Epithelial cell of esophagus (primary cell): ENCODE measurements around the gene AGMAT.

Experiments used
- DNase-seq: peaks from one replicate; pipeline ENCODE4 v3.0.0; 2010; ENCODE audit warnings: low read depth
- H3K4me3 ChIP-seq: 2 replicates; pipeline ENCODE4 v1.5.1; 2011; ENCODE audit warnings: mild to moderate bottlenecking, low read length, control low read depth
- TF ChIP-seq, protein P1 (sequence below): IDR thresholded peaks from 2 replicates; pipeline ENCODE4 v1.5.1; 2011; ENCODE audit warnings: low read depth, mild to moderate bottlenecking, low read length, control low read depth, inconsistent platforms; ENCODE audit not compliant: insufficient read depth; ENCODE audit errors: missing control alignments

Gene AGMAT

DNA sequence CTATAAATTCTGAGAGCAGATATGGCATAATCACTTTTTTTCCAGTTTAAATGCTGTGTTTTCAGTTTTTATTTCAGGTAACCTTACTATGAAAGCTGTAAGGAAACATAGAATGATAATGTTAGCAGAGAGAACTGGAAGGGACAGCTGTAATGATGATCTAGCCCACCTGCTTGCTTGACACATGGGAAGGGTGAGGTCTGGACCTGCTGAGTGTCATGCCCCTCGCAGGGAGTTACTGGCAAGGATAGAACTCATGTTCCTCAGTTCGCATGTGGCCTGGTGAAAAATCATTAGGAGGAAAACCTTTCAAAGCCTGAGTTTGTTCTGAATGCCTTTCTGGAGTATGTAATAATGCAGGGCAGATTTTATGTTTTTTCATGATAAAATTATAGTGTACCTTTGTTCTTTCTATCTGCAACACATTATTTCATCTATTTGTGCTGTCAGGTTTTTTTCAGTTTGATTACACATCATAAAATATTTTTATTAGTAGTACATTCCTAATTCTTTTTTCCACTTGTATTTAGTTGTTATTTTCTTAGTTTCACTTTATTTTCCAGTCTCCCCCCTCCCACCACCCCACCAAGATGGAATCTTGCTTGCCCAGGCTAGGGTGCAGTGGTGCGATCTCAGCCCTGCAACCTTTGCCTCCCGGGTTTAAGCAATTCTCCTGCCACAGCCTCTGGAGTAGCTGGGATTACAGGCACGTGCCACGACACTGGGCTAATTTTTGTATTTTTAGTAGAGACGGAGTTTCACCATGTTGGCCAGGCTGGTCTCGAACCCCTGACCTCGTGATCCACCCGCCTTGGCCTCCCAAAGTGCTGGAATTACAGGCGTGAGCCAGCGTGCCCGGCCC is 40.4 kb upstream of the AGMAT start:
- TF ChIP-seq, protein P1, sequence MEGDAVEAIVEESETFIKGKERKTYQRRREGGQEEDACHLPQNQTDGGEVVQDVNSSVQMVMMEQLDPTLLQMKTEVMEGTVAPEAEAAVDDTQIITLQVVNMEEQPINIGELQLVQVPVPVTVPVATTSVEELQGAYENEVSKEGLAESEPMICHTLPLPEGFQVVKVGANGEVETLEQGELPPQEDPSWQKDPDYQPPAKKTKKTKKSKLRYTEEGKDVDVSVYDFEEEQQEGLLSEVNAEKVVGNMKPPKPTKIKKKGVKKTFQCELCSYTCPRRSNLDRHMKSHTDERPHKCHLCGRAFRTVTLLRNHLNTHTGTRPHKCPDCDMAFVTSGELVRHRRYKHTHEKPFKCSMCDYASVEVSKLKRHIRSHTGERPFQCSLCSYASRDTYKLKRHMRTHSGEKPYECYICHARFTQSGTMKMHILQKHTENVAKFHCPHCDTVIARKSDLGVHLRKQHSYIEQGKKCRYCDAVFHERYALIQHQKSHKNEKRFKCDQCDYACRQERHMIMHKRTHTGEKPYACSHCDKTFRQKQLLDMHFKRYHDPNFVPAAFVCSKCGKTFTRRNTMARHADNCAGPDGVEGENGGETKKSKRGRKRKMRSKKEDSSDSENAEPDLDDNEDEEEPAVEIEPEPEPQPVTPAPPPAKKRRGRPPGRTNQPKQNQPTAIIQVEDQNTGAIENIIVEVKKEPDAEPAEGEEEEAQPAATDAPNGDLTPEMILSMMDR, result no peak
- no peak for DNase-seq
- no peak overlapping the region for H3K4me3 ChIP-seq

DNA sequence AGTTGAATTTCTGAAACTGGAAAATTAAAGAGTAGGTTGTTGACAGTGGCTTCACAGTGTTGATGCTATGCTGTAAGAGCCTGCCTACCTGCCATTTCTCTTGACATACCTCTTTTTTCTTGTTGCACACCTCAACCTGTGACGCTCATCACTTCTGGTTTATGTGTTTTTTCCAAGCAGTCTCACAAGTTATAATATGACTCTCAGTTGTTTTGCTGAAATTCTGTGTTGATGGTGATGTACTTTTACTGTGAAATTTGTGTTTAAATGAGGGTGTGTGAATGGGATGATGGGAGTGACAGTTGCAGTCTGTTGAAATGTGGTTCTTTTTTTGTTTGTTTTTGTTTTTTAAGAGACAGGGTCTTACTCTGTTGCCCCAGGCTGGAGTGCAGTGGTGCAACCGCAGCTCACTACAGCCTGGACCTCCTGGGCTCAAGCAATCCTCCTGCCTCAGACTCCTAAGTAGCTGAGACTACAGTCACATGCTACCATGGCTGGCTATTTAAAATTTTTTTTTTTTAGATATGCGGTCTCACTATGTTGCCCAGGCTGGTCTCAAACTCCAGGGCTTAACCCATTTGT is 39.4 kb upstream of the AGMAT start:
- no peak overlapping the region for H3K4me3 ChIP-seq
- no peak for DNase-seq
- TF ChIP-seq, protein P1, result no peak

DNA sequence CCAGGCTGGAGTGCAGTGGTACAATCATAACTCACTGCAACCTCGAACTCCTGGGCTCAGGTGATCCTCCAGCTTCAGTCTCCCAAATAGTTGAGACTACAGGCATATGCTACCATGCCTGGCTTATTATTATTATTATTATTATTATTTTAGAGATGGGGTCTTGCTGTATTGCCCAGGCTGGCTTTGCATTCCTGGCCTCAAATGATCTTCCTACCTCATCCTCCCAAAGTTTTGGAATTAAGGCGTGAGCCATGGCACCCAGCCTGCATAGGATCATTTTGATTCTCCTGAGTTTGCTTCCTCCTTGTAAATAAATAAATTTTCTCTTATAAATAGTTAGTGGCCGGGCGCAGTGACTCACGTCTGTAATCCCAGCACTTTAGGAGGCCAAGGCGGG is 38.6 kb upstream of the AGMAT start:
- no peak for DNase-seq
- TF ChIP-seq, protein P1, result no peak
- no peak overlapping the region for H3K4me3 ChIP-seq

DNA sequence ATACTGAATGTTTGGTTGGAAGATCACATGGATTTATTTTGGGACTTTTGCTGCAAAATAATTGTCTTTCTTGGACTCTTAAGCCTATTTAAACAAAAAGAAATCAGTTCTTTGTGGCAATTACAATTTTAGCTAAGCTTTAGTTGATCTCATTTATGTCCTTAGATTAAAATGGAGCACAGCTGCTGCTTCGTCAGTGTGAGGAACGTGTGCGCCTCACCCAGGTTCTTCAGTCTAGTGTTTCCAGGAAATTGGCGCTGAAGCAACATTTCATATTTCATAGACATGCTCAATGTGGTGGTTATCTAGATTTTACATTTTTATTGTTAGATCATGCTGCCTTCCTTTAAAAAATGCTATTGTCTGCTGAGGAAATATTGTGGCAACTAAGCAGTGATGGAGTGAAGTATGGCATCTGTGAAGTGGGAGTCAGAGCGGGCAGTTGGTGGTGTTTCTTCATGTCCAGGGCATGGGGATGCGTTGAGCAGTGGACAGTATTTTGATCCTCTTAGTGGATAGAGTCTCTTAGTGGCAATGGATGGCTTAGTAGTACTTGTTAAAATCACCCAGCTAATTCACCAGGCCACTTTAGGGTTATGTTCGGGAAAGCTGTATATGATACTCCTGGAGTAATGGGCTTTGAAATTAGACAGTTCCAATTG is 38.0 kb upstream of the AGMAT start:
- no peak for DNase-seq
- no peak overlapping the region for H3K4me3 ChIP-seq
- TF ChIP-seq, protein P1, result no peak

DNA sequence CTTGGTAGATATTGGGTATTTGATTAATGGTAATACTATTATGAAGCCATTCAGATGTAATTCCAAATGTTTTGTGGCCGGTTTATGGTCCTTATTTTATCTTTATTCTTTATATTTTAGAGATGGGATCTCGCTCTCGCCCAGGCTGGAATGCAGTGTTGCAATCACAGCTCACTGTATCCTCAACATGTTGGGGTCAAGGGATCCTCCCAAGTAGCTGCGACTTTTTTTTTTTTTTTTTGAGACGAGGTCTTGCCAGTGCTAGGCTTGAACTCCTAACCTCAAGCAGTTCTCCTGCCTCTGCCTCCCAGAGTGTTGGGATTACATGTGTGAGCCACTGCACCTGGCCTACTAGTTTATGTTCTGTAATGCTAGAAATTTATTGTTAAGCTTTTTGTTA is 37.1 kb upstream of the AGMAT start:
- no peak for DNase-seq
- TF ChIP-seq, protein P1, result no peak
- H3K4me3 ChIP-seq, result no peak overlapping the region

DNA sequence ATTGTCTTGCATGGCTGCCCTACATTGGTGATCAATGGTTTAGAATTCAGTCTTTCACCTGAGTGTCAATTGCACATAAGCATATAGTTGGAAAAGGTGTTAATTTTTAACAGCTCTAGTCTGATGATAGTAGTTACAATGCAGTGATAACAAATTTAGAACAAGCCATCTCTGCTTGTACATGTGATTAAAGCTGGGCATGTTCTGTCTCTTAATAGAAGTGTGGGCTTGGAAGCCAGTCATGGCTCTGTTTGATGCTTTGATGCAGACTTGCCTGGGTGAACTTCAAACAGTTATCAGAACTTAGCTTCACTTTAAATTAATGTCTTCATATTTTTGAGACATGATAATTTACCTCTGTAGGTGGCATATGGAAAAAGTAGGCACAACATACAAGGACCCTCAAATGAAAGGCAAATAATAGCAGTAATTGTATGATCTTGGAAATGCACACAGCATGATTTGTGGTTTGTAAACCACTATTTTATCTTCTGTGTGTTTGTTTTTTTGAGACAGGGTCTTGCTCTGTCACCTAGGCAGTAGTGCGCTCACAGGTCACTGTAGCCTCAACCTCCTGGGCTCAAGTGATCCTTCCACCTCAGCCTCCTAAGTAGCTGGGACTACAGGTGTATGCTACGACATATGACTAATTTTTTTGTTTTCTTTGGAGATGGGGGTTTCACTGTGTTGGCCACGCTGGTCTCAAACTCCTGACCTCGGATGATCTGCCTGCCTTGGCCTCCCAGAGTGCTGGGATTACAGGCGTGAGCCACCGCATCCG is 36.2 kb upstream of the AGMAT start:
- no peak overlapping the region for H3K4me3 ChIP-seq
- DNase-seq, result no peak
- TF ChIP-seq, protein P1, result no peak
